ENCODE measurements around the gene TNFSF13.

DNA sequence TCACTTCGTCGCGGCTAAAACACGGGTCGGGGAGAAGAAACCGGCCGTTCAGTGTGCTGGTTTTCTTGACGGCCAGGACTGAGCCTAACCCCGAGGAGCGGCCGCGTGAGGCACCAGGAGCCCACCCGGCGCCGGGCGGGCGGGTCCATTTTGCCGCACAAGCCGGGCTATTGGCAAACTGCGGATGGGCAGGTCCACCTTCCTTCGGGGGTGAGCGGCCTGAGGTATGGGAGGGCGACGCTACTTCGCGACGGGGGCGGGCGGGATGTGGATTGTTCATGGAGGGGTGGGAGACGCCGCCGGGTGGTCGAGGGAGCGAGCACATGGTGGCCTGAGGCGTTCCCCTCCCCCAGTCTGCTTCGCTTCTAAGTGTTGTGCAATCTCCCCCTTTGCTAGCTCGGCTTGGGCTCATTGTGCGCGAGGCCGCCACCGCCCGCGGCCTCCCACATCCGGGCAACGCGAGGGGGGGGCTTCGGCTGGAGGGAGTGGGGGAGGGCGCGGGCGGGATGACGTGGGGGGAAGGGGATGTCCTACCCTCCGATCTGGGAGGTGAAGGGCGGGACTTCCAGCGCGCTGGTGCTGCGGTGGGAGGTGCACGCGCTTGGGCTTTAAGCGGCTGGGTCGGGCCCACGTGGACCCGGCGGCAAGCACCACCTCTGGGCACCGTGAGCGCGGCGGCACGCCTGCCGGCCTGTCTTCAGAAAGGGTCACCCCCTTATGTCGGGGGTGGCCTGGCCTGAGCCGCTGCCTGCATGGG lies 15.0 kb downstream of the TNFSF13 start:
- no peak for TF ChIP-seq CTCF (IDR thresholded peaks at IDR 0.05)
- peak in 1 of 2 donors; percentile 35 for TF ChIP-seq POLR2A (IDR thresholded peaks at IDR 0.05)

Measured in heart left ventricle (tissue), 13 donors.